Epithelial cell of esophagus (primary cell): Measurements from ENCODE around the gene TIAM1.
A peak's percentile ranks its signal among the peaks of the same experiment; 100 is the strongest.

Experiments used
- DNase-seq: peaks from one replicate; pipeline ENCODE4 v3.0.0; 2010; ENCODE audit warnings: low read depth
- H3K4me3 ChIP-seq: 2 replicates; pipeline ENCODE4 v1.5.1; 2011; ENCODE audit warnings: mild to moderate bottlenecking, low read length, control low read depth
- CTCF ChIP-seq: IDR thresholded peaks from 2 replicates; pipeline ENCODE4 v1.5.1; 2011; ENCODE audit warnings: low read depth, mild to moderate bottlenecking, low read length, control low read depth, inconsistent platforms; ENCODE audit not compliant: insufficient read depth; ENCODE audit errors: missing control alignments

The TIAM1 gene

GRCh38 chr21:31198575-31198974, 145.5 kb downstream of the TIAM1 start:
- TF ChIP-seq CTCF: peak; percentile 50
- DNase-seq: peak; percentile 63
- H3K4me3 ChIP-seq: no peak overlapping the region

- no peak for DNase-seq
- no peak for TF ChIP-seq CTCF
- H3K4me3 ChIP-seq: no peak overlapping the region
Measured at GRCh38 chr21:31196724-31197123, 147.3 kb downstream of the TIAM1 start.

- DNase-seq: no peak
- no peak for TF ChIP-seq CTCF
Measured at GRCh38 chr21:31195334-31196015, 148.6 kb downstream of the TIAM1 start.

GRCh38 chr21:31194510-31195293, 149.4 kb downstream of the TIAM1 start:
- no peak overlapping the region for H3K4me3 ChIP-seq
- DNase-seq: no peak

More at GRCh38 chr21:31195334-31196015, 148.6 kb downstream of the TIAM1 start:
- no peak overlapping the region for H3K4me3 ChIP-seq

GRCh38 chr21:31193761-31194160, 150.3 kb downstream of the TIAM1 start:
- H3K4me3 ChIP-seq: no peak overlapping the region
- TF ChIP-seq CTCF: no peak
- DNase-seq: no peak

More at GRCh38 chr21:31194510-31195293, 149.4 kb downstream of the TIAM1 start:
- TF ChIP-seq CTCF: no peak

GRCh38 chr21:31191553-31191952, 152.5 kb downstream of the TIAM1 start:
- no peak for TF ChIP-seq CTCF
- no peak for DNase-seq

More at GRCh38 chr21:31191553-31191952, 152.5 kb downstream of the TIAM1 start:
- no peak overlapping the region for H3K4me3 ChIP-seq
